NB4 (cell line): ENCODE data around the gene ZNF318.

Experiments used
- CTCF ChIP-seq: IDR thresholded peaks from one replicate; pipeline ENCODE4 v1.5.1; 2012; ENCODE audit warnings: low read depth, low read length
- MYC ChIP-seq: IDR thresholded peaks from 2 replicates; pipeline ENCODE4 v1.6.1; 2011; ENCODE audit warnings: low read depth, low read length
- POLR2A ChIP-seq: IDR thresholded peaks from 2 replicates; pipeline ENCODE4 v1.6.1; 2011; ENCODE audit warnings: mild to moderate bottlenecking; ENCODE audit not compliant: insufficient read length; ENCODE audit errors: extremely low read depth
- TF ChIP-seq, protein P1 (sequence below): IDR thresholded peaks from 2 replicates; pipeline ENCODE4 v1.6.1; 2011; ENCODE audit warnings: low read depth, low read length

DNA sequence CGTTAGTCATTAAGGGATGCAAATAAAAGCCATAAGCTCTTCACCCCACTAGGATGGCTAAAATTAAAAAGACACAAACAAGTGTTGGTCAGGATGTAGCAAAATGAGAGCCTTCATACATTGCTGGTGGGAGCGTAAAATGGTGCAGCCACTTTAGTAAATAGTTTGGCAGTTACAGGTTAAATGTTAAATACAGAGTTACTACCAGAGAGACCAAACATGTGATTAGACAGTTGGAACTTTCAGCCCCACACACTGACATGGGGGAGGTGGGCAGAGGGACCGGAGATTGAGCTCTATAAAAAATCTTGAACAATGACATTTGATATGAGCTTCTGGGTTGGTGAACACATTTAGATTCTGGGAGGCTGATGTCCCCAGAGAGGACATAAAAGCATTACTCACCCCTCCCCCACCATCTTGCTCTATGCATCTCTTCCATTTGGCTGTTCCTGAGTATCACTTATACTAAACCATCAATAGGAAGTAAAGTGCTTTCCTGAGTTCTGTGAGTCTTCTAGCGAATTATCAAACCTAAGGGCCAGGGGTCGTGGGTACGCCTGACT lies 20.4 kb upstream of the ZNF318 start:
- TF ChIP-seq CTCF, result no peak
- no peak for TF ChIP-seq POLR2A
- TF ChIP-seq MYC, result no peak
- TF ChIP-seq, protein P1, sequence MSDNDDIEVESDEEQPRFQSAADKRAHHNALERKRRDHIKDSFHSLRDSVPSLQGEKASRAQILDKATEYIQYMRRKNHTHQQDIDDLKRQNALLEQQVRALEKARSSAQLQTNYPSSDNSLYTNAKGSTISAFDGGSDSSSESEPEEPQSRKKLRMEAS, result no peak
